T-helper 1 cell treated with Interleukin-12 subunit alpha and Interleukin-12 subunit beta and Interleukin-4 antibody, amounts not matched to agents 30 ng/mL and 1 ng/mL, for 36 hours (primary cell): Measurements from ENCODE around the gene GAS6. TPM values are rescaled to one million over a fixed set of nuclear protein-coding genes. Genes with fewer than 3 reads are reported as not detected.
"Not testable (repeated sequence)": the region's sequence is repeated elsewhere in the genome, so short reads cannot be mapped to it uniquely, and the experiment has no call there.

Experiments
- intact Hi-C: fragments of 100-400 bp; cut with micrococcal nuclease; formaldehyde crosslinking; loops from one replicate; pipeline ENCODE4 v1.15.1; 2024
- total RNA-seq: library from RNA; stranded (reverse); gene quantifications from 2 replicates; pipeline ENCODE4 v1.2.3, GENCODE V29; 2022

The GAS6 gene
- total RNA-seq, 1 donor from 2014 or later = 3.3 TPM

DNA sequence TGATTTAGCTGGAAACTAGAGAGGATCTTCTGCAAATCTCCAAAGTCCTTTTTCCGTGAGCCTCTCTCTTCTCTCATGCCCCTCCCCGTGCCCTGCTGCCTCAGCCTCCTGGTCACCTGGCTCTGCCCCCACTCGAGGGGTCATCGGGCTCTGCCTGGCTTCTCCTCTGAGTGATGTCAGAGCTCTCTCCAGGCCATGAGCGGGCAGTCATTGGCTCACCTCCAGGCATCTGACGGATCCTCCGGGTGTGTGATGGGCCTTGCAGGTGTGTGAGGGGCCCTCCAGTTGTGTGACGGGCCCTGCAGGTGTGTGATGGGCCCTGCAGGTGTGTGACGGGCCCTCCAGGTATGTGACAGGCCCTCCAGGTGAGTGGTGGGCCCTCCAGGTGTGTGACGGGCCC lies 10.3 kb upstream of the GAS6 start:
- intact Hi-C loops = no loop called here

DNA sequence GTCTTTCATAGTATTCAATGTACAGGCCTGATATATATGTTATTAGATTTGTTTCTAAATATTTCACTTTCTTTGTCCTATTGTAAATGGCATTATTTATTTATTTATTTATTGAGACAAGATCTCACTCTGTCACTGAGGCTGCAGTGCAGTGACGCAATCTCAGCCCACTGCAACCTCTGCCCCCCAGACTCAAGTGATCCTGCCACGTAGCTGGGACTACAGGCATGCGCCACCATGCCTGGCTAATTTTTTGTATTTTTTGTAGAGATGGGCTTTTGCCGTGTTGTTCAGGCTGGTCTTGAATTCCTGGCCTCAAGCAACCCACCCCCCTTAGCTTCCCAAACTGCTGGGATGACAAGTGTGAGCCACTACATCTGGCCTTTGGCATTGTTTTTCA lies 5.4 kb upstream of the GAS6 start:
- intact Hi-C loops = no loop called here

DNA sequence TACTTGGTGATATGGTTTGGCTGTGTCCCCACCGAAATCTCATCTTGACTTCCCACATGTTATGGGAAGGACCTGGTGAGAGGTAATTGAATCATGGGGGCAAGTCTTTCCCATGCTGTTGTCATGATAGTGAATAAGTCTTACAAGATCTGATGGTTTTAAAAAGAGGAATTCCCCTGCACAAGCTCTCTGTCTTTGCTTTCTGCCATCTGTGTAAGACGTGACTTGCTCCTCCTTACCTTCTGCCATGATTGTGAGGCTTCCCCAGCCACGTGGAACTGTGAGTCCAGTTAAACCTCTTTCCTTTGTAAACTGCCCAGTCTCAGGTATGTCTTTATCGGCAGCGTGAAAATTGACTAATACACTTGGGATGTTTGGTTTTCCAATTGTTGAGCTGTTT lies 4.0 kb upstream of the GAS6 start:
- intact Hi-C loops = not testable (repeated sequence)

DNA sequence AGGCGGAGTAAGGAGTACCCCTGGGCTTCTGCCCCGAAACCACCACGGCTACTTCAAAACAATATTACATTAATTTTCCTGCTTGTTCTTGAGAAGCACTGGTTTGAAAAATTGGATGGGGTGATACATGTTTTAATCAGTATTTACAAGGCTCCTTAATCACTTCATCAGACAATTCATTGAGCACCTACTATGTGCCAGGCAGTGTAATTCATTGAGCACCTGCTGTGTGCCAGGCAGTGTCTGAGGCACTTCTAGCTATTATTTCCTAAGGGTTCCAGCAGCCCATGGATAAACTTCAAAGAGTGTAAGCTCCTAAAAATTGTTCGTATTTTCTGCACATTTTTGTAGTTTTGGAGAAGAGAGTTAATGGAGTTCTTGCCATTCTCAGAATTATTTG lies 1.6 kb upstream of the GAS6 start:
- intact Hi-C loops = no loop called here

DNA sequence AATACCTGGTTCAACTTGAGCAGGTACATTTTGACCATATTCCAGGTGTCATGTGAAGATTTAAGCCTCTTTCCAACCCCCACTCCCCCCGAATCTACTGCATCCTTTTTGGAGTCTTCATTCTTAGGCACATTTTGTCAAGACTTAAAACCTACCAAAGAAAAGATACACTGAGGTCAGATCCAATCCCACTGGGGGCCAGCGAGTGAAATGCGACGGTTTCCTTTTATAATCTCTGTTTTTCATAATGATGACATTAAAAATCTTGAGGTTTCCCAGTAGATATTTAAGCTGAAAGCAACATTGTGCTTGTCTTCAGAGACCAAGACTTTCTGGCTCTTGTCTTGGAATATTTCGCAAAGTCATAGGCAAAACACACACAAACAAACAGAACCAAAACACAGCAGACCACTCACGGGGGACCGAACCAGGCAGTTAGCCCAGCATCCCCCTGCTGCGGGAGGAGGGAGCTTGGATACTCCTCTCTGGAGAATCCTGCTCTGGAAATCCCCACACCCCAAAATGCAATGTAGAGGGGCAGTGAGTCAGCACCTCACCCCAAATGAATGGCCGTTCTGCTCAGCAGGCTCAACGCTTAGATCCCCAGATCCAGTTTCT lies 506 bp upstream of the GAS6 start:
- intact Hi-C loops = no loop called here

DNA sequence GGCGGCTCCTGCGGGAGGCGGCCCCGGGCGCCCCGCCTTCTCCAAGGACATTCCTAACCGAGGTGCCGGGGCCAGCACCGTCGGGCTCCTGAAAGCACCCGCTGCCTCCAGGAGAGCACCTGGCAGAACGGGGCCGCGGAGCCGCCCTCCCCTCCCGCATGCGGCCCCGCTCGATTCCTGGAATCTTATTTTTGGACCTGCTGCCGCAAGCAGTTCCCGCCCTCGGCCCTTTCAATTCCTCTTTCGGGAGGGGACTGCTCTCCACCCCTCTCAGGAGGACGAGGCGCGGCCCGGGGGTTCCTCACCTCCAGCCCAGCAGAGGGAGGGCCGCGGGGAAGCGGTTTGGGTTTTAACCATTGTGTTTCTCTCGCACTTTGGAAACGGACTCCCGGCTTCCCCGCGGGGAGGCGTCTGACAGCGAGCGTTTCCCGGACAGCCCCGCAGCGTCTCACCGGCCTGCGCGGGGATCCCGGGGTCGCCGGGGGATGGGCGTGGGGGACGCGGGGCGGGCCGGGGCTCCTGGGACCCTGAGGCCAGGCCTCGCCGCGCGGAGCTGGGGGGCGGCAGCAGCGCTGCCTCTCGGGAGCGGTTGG lies 849 bp downstream of the GAS6 start:
- intact Hi-C loops = no loop called here

DNA sequence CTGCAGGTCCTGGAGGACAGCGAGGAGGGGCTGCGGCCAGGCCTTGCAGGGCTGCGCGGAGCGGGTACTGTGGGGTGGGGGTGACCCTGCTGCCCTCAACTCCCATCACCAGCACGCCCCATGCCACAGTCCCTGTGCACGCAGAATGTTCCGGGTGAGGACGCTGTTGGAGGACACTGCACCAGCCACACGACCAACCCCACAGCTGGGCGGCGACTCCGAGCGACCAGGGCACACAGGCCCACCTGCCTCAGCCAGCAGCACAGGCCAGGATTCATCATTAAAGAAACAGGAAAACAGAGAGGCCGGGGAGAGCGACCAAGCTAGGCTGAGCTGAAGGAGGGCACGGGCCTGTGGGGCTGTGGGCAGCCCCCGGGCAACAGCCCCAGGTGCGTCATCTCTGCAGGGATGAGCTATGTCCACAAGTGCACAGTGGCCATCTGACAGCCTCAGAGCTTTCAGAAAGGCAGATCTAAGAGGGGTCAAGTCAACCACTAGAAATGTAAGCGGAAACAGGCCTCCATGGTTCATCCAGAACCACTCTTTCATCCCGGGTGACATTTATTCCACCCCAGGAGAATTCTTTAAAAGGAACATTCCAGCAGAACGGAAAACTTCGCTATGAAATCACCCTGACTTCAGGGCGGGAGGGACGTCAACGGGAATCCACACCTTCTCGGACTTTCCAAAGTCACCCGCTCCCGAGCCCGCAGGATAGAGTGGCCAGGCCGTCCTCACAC lies 1.5 kb downstream of the GAS6 start:
- intact Hi-C loops = no loop called here

GRCh38 chr13:113861433-113862030 lies 2.3 kb downstream of the GAS6 start:
- intact Hi-C loops = no loop called here

GRCh38 chr13:113860665-113861432 lies 3.0 kb downstream of the GAS6 start:
- intact Hi-C loops = no loop called here

DNA sequence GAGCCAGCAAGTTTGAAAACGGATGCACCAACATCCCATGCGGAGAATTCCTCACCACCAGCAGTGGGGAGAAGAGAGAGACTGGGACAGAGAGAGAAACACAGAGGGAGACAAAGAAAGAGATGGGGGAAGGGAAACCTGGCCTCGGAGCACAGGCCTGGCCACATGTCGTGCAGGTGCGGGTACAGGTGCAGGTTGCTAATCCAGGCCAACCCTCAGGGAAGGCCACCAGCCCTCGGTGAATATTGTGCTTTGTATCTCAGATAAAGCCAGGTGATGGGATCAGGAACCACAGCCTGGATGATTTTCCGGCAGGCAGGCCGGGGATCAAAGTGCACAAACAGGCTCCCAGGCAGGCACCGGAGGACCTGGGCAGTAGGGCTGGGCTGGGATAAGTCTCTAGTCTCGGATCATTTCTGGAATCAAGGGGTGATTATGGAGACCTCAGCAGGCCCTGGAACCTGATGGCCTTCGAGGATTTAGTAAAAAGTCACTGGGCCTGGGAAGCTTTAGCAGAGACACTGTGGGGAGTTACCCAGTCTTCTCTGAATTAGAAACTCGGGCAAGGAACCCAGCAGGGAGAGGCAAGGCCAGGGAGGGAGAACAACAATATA lies 3.7 kb downstream of the GAS6 start:
- intact Hi-C loops = no loop called here

DNA sequence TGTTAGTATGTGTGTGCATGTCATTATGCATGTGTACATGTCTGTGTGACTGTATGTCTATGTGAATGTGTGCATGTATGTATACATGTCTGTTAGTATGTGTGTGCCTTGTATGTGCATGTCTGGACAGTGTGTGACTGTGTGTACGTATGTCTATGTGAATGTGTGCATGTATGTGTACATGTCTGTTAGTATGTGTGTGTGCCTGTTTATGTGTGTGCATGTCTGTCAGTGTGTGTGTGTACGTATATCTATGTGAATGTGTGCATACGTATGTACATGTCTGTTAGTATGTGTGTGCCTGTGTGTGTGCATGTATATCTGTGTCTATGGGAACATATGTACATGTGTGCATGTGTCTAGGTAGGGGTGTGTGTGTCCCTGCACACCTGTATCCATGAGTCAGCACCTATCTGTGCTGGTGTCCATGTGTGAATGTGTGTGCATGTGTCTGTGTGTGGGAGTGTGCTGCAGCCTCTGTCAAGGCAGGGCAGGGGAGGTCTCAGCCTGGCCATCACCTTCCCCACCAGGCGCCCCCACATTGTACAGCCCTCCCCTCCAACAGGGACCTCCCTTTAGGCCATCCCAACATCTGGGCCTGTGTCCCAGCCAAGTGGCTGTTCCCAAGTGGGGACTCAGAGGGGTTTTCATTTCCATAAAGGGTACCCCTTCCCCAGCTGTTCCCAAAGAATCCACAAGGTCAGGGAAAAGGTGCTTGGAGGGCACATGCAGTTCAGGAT lies 4.4 kb downstream of the GAS6 start:
- intact Hi-C loops = no loop called here

DNA sequence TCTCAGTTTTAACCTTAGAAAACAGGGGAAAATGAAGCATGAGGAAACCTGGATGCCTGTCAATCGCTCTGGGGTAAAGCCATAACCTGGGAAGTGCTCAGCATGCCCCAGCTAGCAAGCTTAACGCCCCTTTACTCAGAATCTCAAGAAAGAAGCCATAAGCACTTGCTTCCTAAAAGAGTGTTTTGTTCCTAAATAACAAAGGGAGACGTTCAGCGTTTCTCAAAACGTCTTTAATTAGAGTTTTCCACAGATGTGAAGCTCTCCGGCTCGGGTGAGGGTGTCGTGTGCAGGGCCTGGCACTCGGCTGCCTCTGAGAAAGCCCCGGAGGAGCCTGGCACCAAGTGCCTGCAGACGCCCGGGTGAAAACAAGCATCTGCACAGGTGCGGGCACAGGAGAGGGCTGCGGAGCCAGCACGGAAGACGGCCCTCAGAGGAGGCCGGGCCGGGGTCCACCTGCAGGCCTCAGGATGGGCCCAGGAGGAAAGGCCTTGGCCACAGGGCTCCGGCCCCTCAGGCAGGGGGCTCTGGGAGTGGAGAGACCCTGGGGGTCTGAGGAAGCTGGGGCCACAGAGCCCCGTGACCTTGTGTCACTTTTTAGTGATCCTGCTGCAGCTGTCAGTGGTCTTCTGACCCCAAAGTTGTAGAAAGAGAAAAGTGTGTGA lies 6.2 kb downstream of the GAS6 start:
- intact Hi-C loops = no loop called here

DNA sequence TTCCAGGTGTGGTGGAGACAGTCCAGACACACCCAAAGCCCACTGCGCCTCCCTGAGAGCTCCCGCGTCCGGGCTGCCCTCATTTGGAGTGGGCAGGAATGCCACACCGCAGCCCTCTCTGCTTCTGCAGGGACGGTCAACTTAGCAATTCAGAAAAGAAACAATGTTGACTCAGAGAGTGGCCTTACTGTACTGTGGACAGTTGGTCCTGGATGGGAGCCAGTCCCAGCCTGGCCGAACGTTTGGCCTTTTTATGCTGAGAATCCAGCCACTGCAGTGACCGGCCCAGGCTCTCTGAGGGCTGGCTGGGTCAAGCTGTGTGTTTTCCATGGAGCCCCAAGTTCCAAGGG lies 7.2 kb downstream of the GAS6 start:
- intact Hi-C loops = no loop called here

DNA sequence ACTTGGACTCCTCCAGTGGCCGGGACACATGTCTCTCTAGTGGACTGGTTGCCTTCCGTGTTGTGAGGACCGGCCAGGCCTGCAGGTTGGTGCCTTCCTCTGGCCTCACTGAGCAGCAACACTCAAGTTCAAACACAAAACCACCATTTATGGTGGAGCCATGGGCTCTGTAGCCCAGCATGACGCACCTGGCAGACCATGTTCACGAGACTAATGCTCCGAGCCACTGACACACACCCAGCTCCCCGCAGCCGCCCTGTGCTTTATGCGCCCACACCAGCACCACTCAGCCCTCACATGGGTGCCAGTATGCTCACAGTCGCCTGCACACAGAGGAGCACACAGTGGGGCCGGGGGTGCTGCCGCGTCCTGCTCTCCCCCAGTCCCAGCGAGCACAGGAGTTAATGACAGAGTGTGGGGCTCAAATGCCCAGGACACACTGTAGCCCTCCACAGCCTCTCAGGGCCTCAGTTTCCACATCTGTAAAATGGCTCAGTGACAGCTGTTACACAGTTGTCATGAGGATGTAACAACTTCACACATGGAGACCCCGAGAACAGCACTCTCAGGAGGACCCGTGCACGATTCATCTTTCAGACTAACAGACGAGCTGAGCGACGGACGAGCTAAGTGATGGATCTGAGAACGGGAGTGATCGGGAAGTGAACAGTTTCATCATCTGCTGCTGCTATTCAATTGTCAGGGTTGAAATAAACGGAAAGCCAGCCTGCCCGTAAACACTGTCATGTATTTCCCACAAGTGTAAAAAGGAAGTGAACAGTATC lies 7.8 kb downstream of the GAS6 start:
- intact Hi-C loops = no loop called here

DNA sequence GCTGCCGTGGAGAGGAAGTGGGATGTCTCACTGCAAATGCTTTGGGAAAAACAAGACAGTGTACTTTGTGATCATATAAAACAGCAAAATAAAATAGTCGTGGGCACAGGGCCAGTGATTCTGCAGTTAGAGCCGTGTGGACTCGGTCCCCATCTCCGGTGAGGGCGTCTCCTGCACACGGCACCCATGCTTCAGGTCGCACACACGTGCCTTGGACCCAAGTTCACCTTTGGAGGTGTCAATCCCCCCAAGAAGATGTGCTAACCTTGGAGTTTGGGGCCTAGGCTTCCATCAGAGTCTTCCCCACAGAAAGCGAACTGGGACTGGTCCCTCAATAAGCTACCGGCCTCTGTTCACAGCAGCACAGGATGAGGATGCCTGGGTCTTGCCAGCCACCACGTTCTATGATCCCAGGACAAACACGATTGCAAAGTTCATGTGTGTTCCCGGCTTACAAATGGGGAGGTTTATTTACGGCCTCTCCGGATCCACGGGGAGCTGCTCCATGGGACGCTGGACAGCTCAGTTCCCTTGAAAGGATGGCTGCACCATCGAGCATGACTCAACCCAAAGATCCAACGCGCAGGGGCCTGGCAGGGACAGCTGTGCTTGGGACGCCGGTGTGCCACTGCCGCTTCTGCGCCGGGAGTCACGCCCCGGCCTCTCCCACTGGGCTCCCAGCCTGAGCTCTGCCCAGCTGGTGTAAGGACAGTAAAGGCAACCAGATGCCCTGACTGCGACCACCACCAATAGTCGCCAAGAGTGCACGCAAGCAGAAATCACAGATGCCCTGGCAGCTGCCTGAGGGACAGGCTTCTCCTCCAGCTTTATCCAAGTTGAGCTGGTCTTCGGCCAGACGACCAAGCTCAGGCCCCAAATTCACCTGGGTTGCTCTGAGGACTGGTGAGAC lies 8.6 kb downstream of the GAS6 start:
- intact Hi-C loops = no loop called here

DNA sequence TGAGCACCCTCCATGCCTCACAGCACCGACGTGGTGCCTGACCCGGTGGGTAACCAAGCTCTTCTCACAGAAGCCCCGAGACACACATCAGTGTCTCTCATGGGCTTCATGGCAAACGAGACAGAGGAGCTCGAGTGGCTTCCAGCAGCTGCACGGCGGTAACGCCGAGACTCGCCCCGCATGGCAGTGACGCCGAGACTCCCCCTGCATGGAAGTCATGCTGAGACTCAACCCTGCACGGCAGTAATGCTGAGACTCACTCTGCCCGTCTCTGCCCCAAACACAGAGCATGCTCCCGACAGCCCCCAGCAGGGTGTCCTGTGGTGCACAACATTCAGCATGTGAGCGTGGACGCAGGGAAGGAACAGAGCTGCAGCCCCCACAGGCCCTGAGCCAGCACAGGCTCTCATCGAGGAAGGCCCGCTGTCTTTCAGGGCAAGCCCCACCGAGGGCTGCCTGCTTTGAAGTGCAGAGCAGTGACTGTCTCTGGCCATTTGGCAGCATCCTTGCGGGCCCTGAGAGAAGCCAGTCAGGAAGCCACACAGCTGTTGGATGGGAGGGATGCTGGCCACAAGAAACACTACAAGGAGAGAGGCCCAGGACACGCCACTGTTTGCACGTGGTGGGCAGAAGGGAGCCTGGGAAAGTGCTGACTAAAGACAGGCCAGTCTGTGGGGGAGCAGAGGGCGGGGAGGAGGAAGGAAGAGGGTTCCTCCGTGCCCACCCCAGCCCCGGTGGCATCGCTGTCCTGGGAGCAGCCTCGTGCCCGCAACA lies 9.5 kb downstream of the GAS6 start:
- intact Hi-C loops = no loop called here

DNA sequence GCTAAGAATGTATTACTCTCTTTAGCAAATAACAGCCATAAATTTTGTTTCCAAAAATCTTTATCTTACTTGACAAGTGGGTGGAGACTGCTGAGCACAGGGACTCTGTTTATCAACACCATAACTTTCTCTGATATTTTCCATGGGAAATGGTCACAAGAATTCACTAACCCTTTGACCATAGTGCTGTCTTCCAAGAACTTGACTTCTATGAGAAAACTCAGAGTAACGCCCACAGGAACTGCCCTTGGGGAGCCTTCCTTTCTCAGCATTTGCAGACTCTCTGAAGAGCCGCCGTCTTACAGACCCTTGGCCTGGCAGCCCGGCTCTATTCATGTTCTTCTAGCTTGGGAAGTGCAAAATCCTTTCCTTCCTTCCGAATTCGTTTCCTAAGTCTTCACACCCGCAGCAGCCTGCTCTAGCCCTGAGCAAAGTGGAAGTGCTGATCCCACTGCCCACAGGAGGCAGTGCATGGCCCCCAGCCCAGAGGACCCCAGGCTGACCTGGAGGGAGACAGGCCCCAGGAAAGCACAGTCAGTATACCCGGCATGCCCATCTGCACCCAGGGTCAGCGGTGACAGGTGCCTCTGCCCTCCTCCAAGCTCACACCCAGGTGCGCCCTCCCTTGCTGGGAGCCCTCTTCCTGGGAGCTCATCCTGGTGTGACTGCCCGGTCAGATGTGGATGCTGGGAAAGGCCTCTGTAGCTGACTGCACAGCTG lies 10.2 kb downstream of the GAS6 start:
- intact Hi-C loops = no loop called here
